OCI-LY7 (cell line): ENCODE measurements around the gene SMPD3. TPM values are rescaled to one million over a fixed set of nuclear protein-coding genes. Genes with fewer than 3 reads are reported as not detected.

Source experiments
- BruUV-seq: library from RNA; stranded (reverse); fragments of 400-500 nt; replicated peaks from 2 replicates; lab custom pipeline; 2021; lab: Mats Ljungman, UMichigan
- CTCF ChIA-PET: fragments of 300-600 bp; sonication (Branson Sonifier 250); formaldehyde crosslinking; loops from one replicate; lab custom pipeline; 2022; ENCODE audit warnings: antibody characterized with exemption; ENCODE audit not compliant: unreplicated experiment; lab: Charles Lee
- POLR2A ChIA-PET: fragments of 300-600 bp; sonication (Branson Sonifier 250); formaldehyde crosslinking; loops from one replicate; lab custom pipeline; 2022; ENCODE audit warnings: antibody characterized with exemption; lab: Charles Lee
- DNase-seq: peaks from one replicate; pipeline ENCODE4 v3.0.0-alpha.2; 2015; ENCODE audit warnings: low spot score
- H2AFZ ChIP-seq: fragments of 200-600 bp; sonication (generic), shearing (Covaris generic); 2 replicates; pipeline ENCODE4 v1.6.1; 2014; ENCODE audit warnings: mild to moderate bottlenecking, antibody characterized with exemption, low read length, moderate library complexity
- H3K27ac ChIP-seq: fragments of 200-600 bp; sonication (generic); 2 replicates; pipeline ENCODE4 v1.5.1; 2014; ENCODE audit warnings: mixed run types, low read depth, mild to moderate bottlenecking, moderate library complexity, low read length, inconsistent platforms; ENCODE audit not compliant: poor library complexity, severe bottlenecking
- H3K36me3 ChIP-seq: fragments of 200-600 bp; sonication (generic); 2 replicates; pipeline ENCODE4 v1.6.1; 2014; ENCODE audit warnings: mild to moderate bottlenecking, antibody characterized with exemption, low read length, moderate library complexity, mixed read lengths; ENCODE audit not compliant: insufficient read depth
- H3K4me1 ChIP-seq: fragments of 200-600 bp; sonication (generic); 2 replicates; pipeline ENCODE4 v1.5.1; 2014; ENCODE audit warnings: mild to moderate bottlenecking, low read length; ENCODE audit not compliant: insufficient read depth, poor library complexity, severe bottlenecking
- H3K4me2 ChIP-seq: fragments of 200-600 bp; sonication (generic); 2 replicates; pipeline ENCODE4 v1.6.1; 2014; ENCODE audit warnings: mild to moderate bottlenecking, low read length
- H3K4me3 ChIP-seq: fragments of 200-600 bp; sonication (generic); 2 replicates; pipeline ENCODE4 v1.5.1; 2014; ENCODE audit warnings: mild to moderate bottlenecking, low read depth, low read length; ENCODE audit not compliant: poor library complexity, severe bottlenecking
- H3K79me2 ChIP-seq: fragments of 200-600 bp; sonication (generic); 2 replicates; pipeline ENCODE4 v1.6.1; 2016; ENCODE audit warnings: low read depth, mild to moderate bottlenecking, low read length, moderate library complexity, mixed read lengths; ENCODE audit not compliant: insufficient read depth
- H3K9me2 ChIP-seq: fragments of 200-600 bp; sonication (generic); 2 replicates; pipeline ENCODE4 v1.6.1; 2016; ENCODE audit warnings: mild to moderate bottlenecking, low read length, mixed read lengths; ENCODE audit not compliant: insufficient read depth
- H3K9me3 ChIP-seq: fragments of 200-600 bp; sonication (generic); 2 replicates; pipeline ENCODE4 v1.6.1; 2014; ENCODE audit warnings: mild to moderate bottlenecking, mixed run types, low read length, mixed read lengths
- H4K20me1 ChIP-seq: fragments of 200-600 bp; sonication (generic); 2 replicates; pipeline ENCODE4 v1.6.1; 2014; ENCODE audit warnings: mild to moderate bottlenecking, antibody characterized with exemption, low read length, moderate library complexity, mixed read lengths; ENCODE audit not compliant: insufficient read depth
- EZH2phosphoT487 ChIP-seq: fragments of 200-600 bp; sonication (generic); IDR thresholded peaks from 2 replicates; pipeline ENCODE4 v1.6.1; 2018; ENCODE audit warnings: low read depth, borderline replicate concordance, mild to moderate bottlenecking, mixed run types, antibody characterized with exemption, low read length, moderate library complexity, mixed read lengths
- intact Hi-C: fragments of 100-400 bp; cut with micrococcal nuclease; formaldehyde crosslinking; loops from one replicate; pipeline ENCODE4 v1.10.0; 2022; ENCODE audit not compliant: unreplicated experiment
- total RNA-seq, 2 experiments: library from RNA; depleted of rRNA in 1 of 2; stranded (reverse); fragments of >200 nt in 1 of 2; shearing (Covaris generic) in 1 of 2; gene quantifications; 2 replicates each; pipeline ENCODE4 v1.2.3, GENCODE V29; 2014 to 2022
- TF ChIP-seq, protein P1 (sequence below): fragments of 200-600 bp; sonication (generic); conservative IDR thresholded peaks from 2 replicates; pipeline ENCODE4 v1.5.1; 2014; ENCODE audit warnings: mild to moderate bottlenecking, antibody characterized with exemption, low read length, moderate library complexity, mixed read lengths

The SMPD3 gene
- total RNA-seq, 2 experiments from 2014 or later = 0.16 to 0.51 TPM

DNA sequence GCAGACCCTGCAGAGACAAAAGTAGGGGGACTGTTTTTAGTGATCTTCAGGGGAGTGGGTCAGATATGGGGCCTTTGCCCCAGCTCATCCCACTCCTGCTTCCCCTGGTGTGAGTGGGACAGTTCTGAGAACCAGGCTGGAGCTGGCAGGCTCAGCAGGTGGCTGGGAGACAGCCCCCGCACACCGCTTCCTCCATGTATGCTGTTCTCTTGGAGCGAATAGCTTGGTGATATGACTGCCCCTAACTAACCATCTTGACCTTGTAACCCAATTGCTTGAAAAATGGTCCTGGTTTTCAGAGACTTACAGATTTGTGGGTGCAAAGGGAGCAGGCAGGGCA, 76.0 kb downstream of the SMPD3 start:
- BruUV-seq = no TSS peak
- Histone ChIP-seq H3K4me1 (peaks cover 25% of the 10 kb centered on the region), H3K79me2 (no peaks in the 10 kb centered on the region), H3K27ac (no peak overlapping the region), H3K4me3 (no peak overlapping the region), H3K4me2 (no peak overlapping the region), H4K20me1 (no peaks in the 10 kb centered on the region), H3K36me3 (no peaks in the 10 kb centered on the region), H3K9me3 (no peaks in the 10 kb centered on the region), H2AFZ (no peak overlapping the region), H3K9me2 (no peaks in the 10 kb centered on the region)
- POLR2A ChIA-PET = no interaction called here
- TF ChIP-seq, protein P1, sequence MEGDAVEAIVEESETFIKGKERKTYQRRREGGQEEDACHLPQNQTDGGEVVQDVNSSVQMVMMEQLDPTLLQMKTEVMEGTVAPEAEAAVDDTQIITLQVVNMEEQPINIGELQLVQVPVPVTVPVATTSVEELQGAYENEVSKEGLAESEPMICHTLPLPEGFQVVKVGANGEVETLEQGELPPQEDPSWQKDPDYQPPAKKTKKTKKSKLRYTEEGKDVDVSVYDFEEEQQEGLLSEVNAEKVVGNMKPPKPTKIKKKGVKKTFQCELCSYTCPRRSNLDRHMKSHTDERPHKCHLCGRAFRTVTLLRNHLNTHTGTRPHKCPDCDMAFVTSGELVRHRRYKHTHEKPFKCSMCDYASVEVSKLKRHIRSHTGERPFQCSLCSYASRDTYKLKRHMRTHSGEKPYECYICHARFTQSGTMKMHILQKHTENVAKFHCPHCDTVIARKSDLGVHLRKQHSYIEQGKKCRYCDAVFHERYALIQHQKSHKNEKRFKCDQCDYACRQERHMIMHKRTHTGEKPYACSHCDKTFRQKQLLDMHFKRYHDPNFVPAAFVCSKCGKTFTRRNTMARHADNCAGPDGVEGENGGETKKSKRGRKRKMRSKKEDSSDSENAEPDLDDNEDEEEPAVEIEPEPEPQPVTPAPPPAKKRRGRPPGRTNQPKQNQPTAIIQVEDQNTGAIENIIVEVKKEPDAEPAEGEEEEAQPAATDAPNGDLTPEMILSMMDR = no peak
- no peak for TF ChIP-seq EZH2phosphoT487
- CTCF ChIA-PET = no interaction called here
- no peak for DNase-seq
- intact Hi-C loops = no loop called here

DNA sequence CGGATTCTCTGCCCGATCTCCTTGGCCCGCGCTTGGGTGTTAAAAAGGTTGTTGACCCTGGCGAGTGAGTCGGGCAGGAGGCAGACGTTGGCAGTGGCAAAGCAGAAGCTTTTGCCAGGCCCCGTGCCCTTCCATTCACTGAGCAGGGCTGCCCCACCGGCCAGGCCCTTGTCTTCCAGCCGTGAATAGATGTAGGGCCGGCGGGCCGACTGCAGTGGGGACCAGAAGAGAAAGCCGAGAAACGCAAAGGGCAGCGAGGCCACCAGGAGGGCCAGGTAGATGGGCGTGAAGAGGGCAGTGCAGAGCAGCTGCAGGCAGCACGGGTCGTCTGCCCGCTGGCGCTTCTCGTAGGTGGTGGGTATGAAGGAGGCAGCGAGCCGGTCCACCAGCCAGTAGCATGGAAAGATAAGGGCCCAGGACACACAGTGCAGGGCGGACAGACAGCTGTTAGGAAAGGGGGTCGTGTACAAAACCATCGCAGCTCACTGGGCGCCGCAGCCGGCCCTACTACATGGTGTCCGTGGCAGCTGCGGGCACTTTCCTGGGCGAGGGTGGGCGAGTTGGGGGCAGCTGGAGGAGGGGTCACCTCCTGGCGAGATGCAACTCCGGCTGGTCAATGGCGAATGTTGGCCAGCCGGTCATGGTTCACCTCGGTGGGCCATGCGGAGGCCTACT, 76.5 kb downstream of the SMPD3 start:
- Histone ChIP-seq H3K9me3 (no peaks in the 10 kb centered on the region), H3K4me1 (peaks cover 25% of the 10 kb centered on the region), H3K4me2 (no peak overlapping the region), H3K36me3 (no peaks in the 10 kb centered on the region), H2AFZ (no peak overlapping the region), H3K27ac (no peak overlapping the region), H4K20me1 (no peaks in the 10 kb centered on the region), H3K79me2 (no peaks in the 10 kb centered on the region), H3K4me3 (no peak overlapping the region), H3K9me2 (no peaks in the 10 kb centered on the region)
- DNase-seq = no peak
- ChIA-PET CTCF (no interaction called here), POLR2A (interaction anchor here (0.6 kb wide), 1 partner anchor 69 kb away, joined by 3 read pairs; no protein-coding TSS in a partner anchor)
- BruUV-seq = no TSS peak
- intact Hi-C loops = no loop called here
- no peak for TF ChIP-seq EZH2phosphoT487
- TF ChIP-seq, protein P1 = no peak

GRCh38 chr16:68371276-68371651, 77.0 kb downstream of the SMPD3 start:
- H3K4me2 ChIP-seq = no peak overlapping the region
- H2AFZ ChIP-seq = no peak overlapping the region
- H3K79me2 ChIP-seq = no peaks in the 10 kb centered on the region
- no TSS peak for BruUV-seq
- H4K20me1 ChIP-seq = no peaks in the 10 kb centered on the region
- no peaks in the 10 kb centered on the region for H3K36me3 ChIP-seq
- intact Hi-C loops = no loop called here
- no peak for TF ChIP-seq EZH2phosphoT487
- TF ChIP-seq, protein P1 = no peak
- H3K9me2 ChIP-seq = no peaks in the 10 kb centered on the region
- no peak overlapping the region for H3K27ac ChIP-seq
- ChIA-PET POLR2A (interaction anchor here (0.6 kb wide), 1 partner anchor 68 kb away, joined by 3 read pairs; no protein-coding TSS in a partner anchor), CTCF (interaction anchor here (0.6 kb wide), 1 partner anchor 21 kb away, joined by 3 read pairs; no protein-coding TSS in a partner anchor)
- no peak overlapping the region for H3K4me3 ChIP-seq
- H3K9me3 ChIP-seq = no peaks in the 10 kb centered on the region
- DNase-seq = no peak
- H3K4me1 ChIP-seq = peaks cover 25% of the 10 kb centered on the region
